GM12878 (cell line): Measurements from ENCODE around the gene LPCAT2. TPM values are rescaled to one million over a fixed set of nuclear protein-coding genes. Genes with fewer than 3 reads are reported as not detected.

Experiments
- ATAC-seq: fragments of 200-7000 bp; cut with Tn5 transposase; 3 replicates; pipeline ENCODE4 v1.9.1; 2020; ENCODE audit warnings: mild to moderate bottlenecking, moderate library complexity
- BruUV-seq: library from RNA; stranded (reverse); fragments of 400-500 nt; replicated peaks from 2 replicates; lab custom pipeline; 2021; lab: Mats Ljungman, UMichigan
- CTCF ChIA-PET: fragments of 300-600 bp; sonication (Branson Sonifier 250); formaldehyde crosslinking; extraction: SDS; loops from one replicate; lab custom pipeline; 2021; ENCODE audit warnings: inconsistent platforms; lab: Yijun Ruan, JAX
- POLR2A ChIA-PET: fragments of 350-600 bp; formaldehyde crosslinking; extraction: SDS; loops from one replicate; lab custom pipeline; 2021; ENCODE audit warnings: inconsistent platforms; lab: Charles Lee
- RAD21 ChIA-PET: fragments of 300-600 bp; sonication (Branson Sonifier 250); formaldehyde crosslinking; loops from one replicate; lab custom pipeline; 2023; ENCODE audit warnings: antibody characterized with exemption; ENCODE audit not compliant: unreplicated experiment; lab: Charles Lee
- SMC1A ChIA-PET: fragments of 300-600 bp; sonication (Branson Sonifier 250); formaldehyde crosslinking; loops from one replicate; lab custom pipeline; 2023; ENCODE audit not compliant: unreplicated experiment, uncharacterized antibody; lab: Charles Lee
- DNase-seq: peaks from one replicate; pipeline ENCODE4 v3.0.0-alpha.2; 2011; ENCODE audit warnings: low read depth, low spot score
- FAIRE-seq: peaks from 3 replicates; lab custom pipeline; 2011; peaks lifted over from hg19 to GRCh38; lab: Jason Lieb, UNC
- H2AFZ ChIP-seq: 2 replicates; pipeline ENCODE4 v1.6.0; 2011; ENCODE audit warnings: low read depth, low read length, control low read depth; ENCODE audit not compliant: control insufficient read depth
- H3K27ac ChIP-seq: 2 replicates; pipeline ENCODE4 v1.5.1; 2011; ENCODE audit warnings: control low read depth; ENCODE audit not compliant: control insufficient read depth, insufficient read depth
- H3K27me3 ChIP-seq, 2 experiments: replicated peaks in 1 of 2; 2 replicates each; pipeline versions ENCODE4 v1.6.0 to v1.6.1; 2011; ENCODE audit warnings: low read length in 1 of 2; ENCODE audit not compliant: control insufficient read depth in 2 of 2, insufficient read depth in 2 of 2
- H3K36me3 ChIP-seq, 2 experiments: 2 replicates each; pipeline ENCODE4 v1.5.1; 2011; ENCODE audit warnings: low read length in 1 of 2; ENCODE audit not compliant: control insufficient read depth in 2 of 2, insufficient read depth in 2 of 2
- H3K4me1 ChIP-seq: 2 replicates; pipeline ENCODE4 v1.6.1; 2011; ENCODE audit warnings: mild to moderate bottlenecking, low read length, moderate library complexity, mixed read lengths; ENCODE audit not compliant: control insufficient read depth, insufficient read depth
- H3K4me2 ChIP-seq: 2 replicates; pipeline ENCODE4 v1.6.0; 2011; ENCODE audit warnings: control low read depth; ENCODE audit not compliant: control insufficient read depth, insufficient read depth
- H3K4me3 ChIP-seq: fragments of 200-600 bp; sonication (generic); 2 replicates; pipeline ENCODE4 v1.5.1; 2016
- H3K79me2 ChIP-seq: 2 replicates; pipeline ENCODE4 v1.6.0; 2011; ENCODE audit warnings: low read length; ENCODE audit not compliant: control insufficient read depth, insufficient read depth
- H3K9ac ChIP-seq: 2 replicates; pipeline ENCODE4 v1.8.0; 2011; ENCODE audit warnings: low read length, control low read depth, mixed read lengths; ENCODE audit not compliant: control insufficient read depth, insufficient read depth
- H3K9me3 ChIP-seq: replicated peaks from 3 replicates; pipeline ENCODE4 v1.5.1; 2011; ENCODE audit warnings: mild to moderate bottlenecking, low read length; ENCODE audit not compliant: control insufficient read depth, insufficient read depth
- H4K20me1 ChIP-seq: 2 replicates; pipeline ENCODE4 v1.6.0; 2011; ENCODE audit not compliant: control insufficient read depth, insufficient read depth
- BCL3 ChIP-seq: IDR thresholded peaks from 2 replicates; pipeline ENCODE4 v1.6.1; 2011; ENCODE audit warnings: borderline replicate concordance, low read depth, mild to moderate bottlenecking, moderate library complexity, low read length; ENCODE audit not compliant: insufficient read depth, poor library complexity, severe bottlenecking
- BCLAF1 ChIP-seq: fragments of 450-650 bp; IDR thresholded peaks from 2 replicates; pipeline ENCODE4 v1.6.1; 2017; ENCODE audit warnings: antibody characterized with exemption, mild to moderate bottlenecking, moderate library complexity
- CTCF ChIP-seq, 3 experiments: IDR thresholded peaks in 2 of 3; conservative IDR thresholded peaks in 1 of 3; 2 replicates each; pipeline ENCODE4 v1.5.1; 2011; ENCODE audit warnings: low read depth in 3 of 3, low read length in 3 of 3, mild to moderate bottlenecking in 3 of 3, control low read depth in 2 of 3, moderate library complexity in 2 of 3, inconsistent platforms in 1 of 3, mixed read lengths in 1 of 3; ENCODE audit not compliant: control insufficient read depth in 2 of 3, insufficient read depth in 1 of 3; ENCODE audit errors: extremely low read depth in 1 of 3
- NR2C2 ChIP-seq: IDR thresholded peaks from 2 replicates; pipeline ENCODE4 v1.6.1; 2011; ENCODE audit warnings: borderline replicate concordance, low read depth; ENCODE audit not compliant: control insufficient read depth, insufficient read length
- PBX3 ChIP-seq: IDR thresholded peaks from 2 replicates; pipeline ENCODE4 v1.6.1; 2011; ENCODE audit warnings: mild to moderate bottlenecking, low read depth, low read length, moderate library complexity; ENCODE audit not compliant: insufficient replicate concordance
- STAT3 ChIP-seq: IDR thresholded peaks from 2 replicates; pipeline ENCODE4 v1.6.1; 2011; ENCODE audit warnings: low read depth, low read length, improper control_type of control experiment
- ZBTB4 ChIP-seq: fragments of 450-650 bp; formaldehyde crosslinking; IDR thresholded peaks from 2 replicates; pipeline ENCODE4 v1.4.0; 2022; ENCODE audit warnings: mild to moderate bottlenecking, moderate library complexity
- WGBS: methylation state at CpG from one replicate; pipeline ENCODE4 v1.1.6; 2016; ENCODE audit warnings: low lambda C conversion rate; ENCODE audit not compliant: insufficient replicate concordance, insufficient coverage; ENCODE audit errors: missing lambda C conversion rate; 5-methylcytosine and 5-hydroxymethylcytosine counted together
- in situ Hi-C: fragments of 300-500 bp; cut with MboI; formaldehyde crosslinking; loops from 9 replicates; pipeline ENCODE4 v1.14.3; 2018; ENCODE audit warnings: mixed read lengths
- intact Hi-C: fragments of 100-400 bp; cut with micrococcal nuclease; formaldehyde crosslinking; loops from one replicate; pipeline ENCODE4 v1.14.2; 2022; ENCODE audit not compliant: unreplicated experiment
- polyA plus RNA-seq, 11 experiments: library from polyadenylated mRNA; depleted of rRNA in 4 of 11; unstranded in 6 of 11; stranded (reverse) in 5 of 11; fragments of >200 nt; fragmentation: Nextera tagmentation in 4 of 11; fragmentation: Illumina TruSeq in 1 of 11; extraction: Ambion mirVana in 4 of 11; extraction: Trizol in 1 of 11; gene quantifications; 1 replicate in 1 of 11; 2 replicates in 10 of 11; pipeline versions ENCODE4 v1.2.1 to v1.2.3, GENCODE V29; 2011 to 2016; ENCODE audit warnings: inconsistent platforms in 2 of 11, missing spikeins in 2 of 11, low read depth in 1 of 11
- total RNA-seq, 4 experiments: library from RNA; depleted of rRNA in 3 of 4; stranded (reverse); fragments of >200 nt in 3 of 4; fragmentation: Illumina TruSeq in 1 of 4; extraction: Trizol in 1 of 4; gene quantifications; 2 replicates each; pipeline versions ENCODE4 v1.2.1 to v1.2.3, GENCODE V29; 2013 to 2021

Gene LPCAT2
- total and polyA plus RNA-seq, 10 of the 15 experiments (the other 5 are each of a cell fraction or from before 2014, with no cell fraction given), result 0.01 TPM; not detected in 9

- no peak for TF ChIP-seq CTCF (IDR thresholded peaks at IDR 0.05 in 2 of 3, conservative IDR thresholded peaks at IDR 0.05 in 1 of 3; ENCODE audit: control insufficient read depth in 2 of 3, extremely low read depth in 1 of 3, insufficient read depth in 1 of 3, low read depth in 3 of 3, low read length in 3 of 3)
- no peak for TF ChIP-seq PBX3
- no peak for TF ChIP-seq NR2C2
- TF ChIP-seq, all 136 proteins: peak for 0
These were observed 1.4 kb downstream of the LPCAT2 start (continued) for GRCh38 chr16:55510185-55510805.

GRCh38 chr16:55512941-55513340 is 4.1 kb downstream of the LPCAT2 start:
- Histone ChIP-seq H3K27ac (no peak overlapping the region), H3K36me3 (no peaks in the 10 kb centered on the region), H3K27me3 (no peaks in the 10 kb centered on the region; a peak in 1 of 4 replicates), H3K4me2 (no peak overlapping the region), H2AFZ (no peak overlapping the region), H3K9me3 (no peaks in the 10 kb centered on the region; the same call in 2 of the 3 replicates), H3K79me2 (no peaks in the 10 kb centered on the region), H3K9ac (no peak overlapping the region), H4K20me1 (no peaks in the 10 kb centered on the region), H3K4me1 (no peaks in the 10 kb centered on the region), H3K4me3 (no peak overlapping the region)
- CTCF ChIA-PET, result no interaction called here
- in situ Hi-C loops, result no loop called here
- intact Hi-C loops, result no loop called here
- BruUV-seq, result no TSS peak
- DNase-seq, result no peak
- SMC1A ChIA-PET, result interaction anchor here (1.0 kb wide), 1 partner anchor 10 kb away, joined by 3 read pairs; no protein-coding TSS in a partner anchor
- RAD21 ChIA-PET, result no interaction called here
- POLR2A ChIA-PET, result no interaction called here
- ATAC-seq, result no peak
- WGBS, result 0% methylated on average over 1 of the region's 1 CpG
- FAIRE-seq, result no peak
- TF ChIP-seq BCLAF1, result no peak
- no peak for TF ChIP-seq BCL3
- no peak for TF ChIP-seq ZBTB4 (CRISPR knock-in tag)
- TF ChIP-seq STAT3, result no peak
